GM18909 (cell line): ENCODE results near the gene ACTN4.

Source experiments
- ATAC-seq: cut with Tn5 transposase; IDR thresholded peaks from one replicate; pipeline ENCODE4 v1.9.1; 2021; ENCODE audit warnings: mild to moderate bottlenecking; ENCODE audit not compliant: unreplicated experiment, poor library complexity

The ACTN4 gene

DNA sequence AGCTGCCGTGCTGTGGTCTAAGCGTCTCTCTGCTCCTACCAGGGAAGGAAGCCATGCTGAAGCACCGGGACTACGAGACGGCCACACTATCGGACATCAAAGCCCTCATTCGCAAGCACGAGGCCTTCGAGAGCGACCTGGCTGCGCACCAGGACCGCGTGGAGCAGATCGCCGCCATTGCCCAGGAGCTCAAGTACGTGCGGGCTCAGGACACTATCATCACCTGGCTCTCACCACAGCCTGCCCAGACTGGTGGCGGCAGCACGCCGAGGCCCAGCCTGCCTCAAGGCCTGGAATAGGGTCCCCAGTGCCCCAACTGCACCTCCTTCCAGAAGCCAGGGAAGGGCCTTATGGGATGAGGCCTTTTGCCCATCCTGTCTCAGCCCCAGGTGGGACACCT, 74.0 kb downstream of the ACTN4 start:
- ATAC-seq, result no peak

- ATAC-seq, result no peak
These were observed 74.7 kb downstream of the ACTN4 start for GRCh38 chr19:38721979-38722773.

DNA sequence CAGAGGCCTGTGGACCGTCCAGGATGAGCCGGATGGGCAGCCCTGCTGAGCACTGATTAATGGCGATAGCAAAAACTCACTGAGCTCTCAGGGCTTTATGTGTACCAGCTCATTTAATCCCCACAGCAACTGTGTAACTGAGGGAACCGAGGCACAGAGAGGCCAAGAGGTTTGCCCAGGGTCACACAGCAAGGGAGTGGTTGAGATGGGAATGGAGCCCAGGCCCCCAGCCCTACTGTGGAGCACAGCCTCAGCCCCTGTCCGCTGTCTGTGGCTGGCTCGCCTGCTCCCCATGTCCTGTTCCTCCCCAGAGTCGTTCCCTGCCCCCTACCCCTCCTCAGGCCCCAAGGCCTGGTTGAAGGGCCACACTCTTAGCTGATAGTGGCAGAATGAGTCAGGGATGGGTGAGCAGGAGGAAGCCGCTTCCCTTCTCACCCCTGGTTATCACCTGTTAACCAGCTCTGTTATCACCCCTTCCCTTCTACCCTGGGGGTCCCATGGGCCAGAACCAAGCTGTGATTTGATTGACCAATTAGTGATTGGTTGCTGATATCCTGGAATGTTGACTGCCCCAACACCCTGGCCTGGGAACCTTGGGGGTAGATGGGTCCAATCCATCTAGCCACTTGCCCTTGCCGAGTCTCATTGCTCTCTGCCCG, 75.6 kb downstream of the ACTN4 start:
- no peak for ATAC-seq

DNA sequence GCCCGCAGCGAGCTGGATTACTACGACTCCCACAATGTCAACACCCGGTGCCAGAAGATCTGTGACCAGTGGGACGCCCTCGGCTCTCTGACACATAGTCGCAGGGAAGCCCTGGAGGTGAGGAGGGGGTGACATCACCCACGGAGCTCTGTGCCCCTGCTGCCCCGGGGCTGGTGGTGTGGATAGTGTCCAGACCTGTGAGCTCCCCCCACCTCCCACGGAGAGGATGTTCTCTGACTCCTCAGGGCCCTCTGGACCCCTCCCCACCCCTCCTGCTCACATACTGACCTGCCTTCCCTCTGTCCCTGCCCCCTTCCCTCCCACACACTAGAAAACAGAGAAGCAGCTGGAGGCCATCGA, 76.1 kb downstream of the ACTN4 start:
- ATAC-seq, result no peak

- ATAC-seq, result no peak
These were observed 76.8 kb downstream of the ACTN4 start for GRCh38 chr19:38723990-38724854.

GRCh38 chr19:38725469-38726283, 78.2 kb downstream of the ACTN4 start:
- no peak for ATAC-seq

DNA sequence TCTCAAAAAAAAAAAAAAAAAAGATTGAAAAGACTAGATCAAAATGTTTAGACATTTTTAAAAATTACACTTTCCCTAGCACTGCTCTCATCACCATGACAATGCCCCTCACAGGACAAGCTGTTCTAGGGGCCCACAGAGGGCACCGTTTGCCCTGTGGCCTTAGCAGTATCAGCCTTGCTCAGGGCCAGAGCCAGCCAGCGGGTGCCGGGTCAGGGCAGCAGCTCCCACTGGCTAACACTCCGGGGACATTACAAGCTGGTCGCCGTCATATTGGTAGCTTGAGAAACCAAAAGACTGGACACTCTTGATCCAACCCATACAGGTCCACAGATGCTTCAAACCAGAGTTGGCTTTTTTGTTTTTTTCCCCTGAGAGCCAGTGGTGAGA, 78.8 kb downstream of the ACTN4 start:
- ATAC-seq, result no peak

DNA sequence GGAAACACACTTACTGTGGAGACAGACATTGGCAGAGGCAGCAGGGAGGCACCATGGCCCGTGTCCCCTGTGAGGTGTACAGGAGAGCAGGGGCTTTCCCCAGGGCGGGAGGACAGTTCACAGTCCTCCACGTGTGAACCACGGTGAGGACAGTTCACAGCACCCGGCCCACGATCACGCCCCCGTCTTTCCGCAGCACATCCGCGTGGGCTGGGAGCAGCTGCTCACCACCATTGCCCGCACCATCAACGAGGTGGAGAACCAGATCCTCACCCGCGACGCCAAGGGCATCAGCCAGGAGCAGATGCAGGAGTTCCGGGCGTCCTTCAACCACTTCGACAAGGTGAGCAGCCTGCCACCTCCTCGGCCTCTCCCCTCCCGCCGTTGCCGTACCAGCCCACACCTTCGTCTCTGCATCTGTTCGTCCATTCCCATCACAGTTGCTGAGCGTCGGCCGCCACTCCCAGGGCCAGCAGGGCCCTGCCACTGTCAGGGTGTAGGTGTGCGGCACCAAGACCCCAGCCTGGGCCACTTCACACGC, 79.4 kb downstream of the ACTN4 start:
- ATAC-seq, result no peak

DNA sequence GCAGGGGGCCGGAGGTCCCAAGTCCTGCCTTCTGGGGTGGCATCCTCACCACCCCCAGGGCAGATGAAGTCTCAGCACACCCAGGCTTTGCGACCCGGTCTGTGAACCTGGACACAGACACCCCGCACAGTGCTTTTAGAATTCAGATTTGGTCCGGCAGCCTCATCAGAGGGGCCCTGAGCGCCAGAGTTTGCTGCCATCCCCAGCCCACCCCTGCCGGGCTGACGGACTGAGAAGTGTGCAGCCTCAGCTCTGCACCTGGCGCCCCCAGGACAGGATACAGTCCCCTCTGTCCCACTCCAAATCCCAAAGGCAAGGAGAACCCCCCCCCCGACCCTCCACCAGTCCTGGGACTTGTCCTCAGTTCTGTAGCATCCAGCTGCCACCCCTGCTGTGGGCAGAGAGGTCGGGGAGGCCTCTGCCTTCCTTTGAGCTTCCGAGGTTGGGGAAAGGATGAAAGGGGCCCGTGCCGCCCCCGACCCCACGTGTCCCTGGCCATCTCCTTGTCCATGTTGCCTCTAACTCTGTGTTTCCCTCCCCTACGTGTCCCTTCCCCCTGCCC, 79.9 kb downstream of the ACTN4 start:
- no peak for ATAC-seq

DNA sequence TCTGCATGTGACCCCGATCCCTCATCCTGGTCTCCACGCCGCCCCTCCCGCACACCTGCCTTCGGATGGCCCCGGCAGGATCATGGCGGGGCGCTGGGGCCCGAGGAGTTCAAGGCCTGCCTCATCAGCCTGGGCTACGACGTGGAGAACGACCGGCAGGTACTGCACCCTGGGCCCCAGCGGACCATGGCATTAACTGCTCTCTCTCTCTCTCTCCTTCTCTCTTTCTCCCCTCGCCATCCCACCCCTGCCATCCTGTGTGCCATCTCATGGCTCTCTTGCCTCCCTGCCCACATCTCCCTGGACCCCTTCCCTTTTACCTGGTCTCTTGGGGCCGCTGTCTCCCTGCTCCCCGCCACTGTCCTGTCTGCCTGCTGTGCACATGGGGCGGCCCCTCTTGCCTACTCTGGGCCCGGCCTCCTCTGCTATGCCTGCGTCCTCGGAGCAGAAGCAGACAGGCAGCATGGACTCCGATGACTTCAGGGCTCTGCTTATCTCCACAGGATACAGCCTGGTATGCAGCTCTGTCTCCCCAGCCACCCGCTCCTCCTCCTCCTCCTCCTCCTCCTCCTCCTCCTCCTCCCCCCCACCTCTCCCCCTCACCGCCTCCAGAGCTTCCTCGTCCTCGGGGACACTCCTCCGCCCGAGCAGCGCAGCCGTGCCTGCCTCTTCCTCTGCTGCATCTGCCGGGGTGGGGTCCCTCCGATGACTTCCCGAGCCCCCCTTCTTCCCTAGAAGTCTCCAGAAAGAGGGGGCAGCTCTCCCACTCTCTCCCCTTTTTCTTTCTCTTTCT, 80.6 kb downstream of the ACTN4 start:
- ATAC-seq, result no peak

- ATAC-seq, result no peak
These were observed 81.5 kb downstream of the ACTN4 start for GRCh38 chr19:38728752-38729541.

- ATAC-seq, result no peak
These were observed 82.4 kb downstream of the ACTN4 start for GRCh38 chr19:38729653-38730469.

DNA sequence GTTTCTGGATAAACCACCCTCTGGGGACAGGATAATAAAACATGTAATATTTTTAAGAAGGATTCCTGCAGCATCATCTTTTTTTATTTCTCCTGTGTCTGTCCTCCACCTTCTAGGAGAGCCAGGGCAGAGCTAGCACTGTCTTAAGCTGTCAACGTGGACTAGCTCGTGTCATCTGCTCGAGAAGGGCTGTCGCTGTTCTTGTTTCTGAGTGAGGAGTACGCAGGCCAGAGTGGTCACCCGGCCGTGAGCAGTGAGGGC, 83.0 kb downstream of the ACTN4 start:
- no peak for ATAC-seq

- ATAC-seq, result no peak
These were observed 83.5 kb downstream of the ACTN4 start for GRCh38 chr19:38730731-38731589.

GRCh38 chr19:38731654-38732301, 84.3 kb downstream of the ACTN4 start:
- ATAC-seq, result no peak

DNA sequence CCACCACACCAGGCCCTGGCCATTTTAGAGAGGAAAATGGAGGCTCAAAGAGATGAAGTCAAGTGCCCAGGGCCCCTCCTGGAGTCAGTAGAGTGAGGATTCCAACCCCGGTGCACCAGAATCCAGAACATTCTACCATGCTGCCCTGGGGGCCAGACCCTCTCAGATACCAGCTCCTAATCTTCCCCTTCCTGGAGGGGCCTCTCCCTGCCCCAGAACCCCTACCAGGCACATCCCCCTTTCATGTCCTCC, 85.7 kb downstream of the ACTN4 start:
- ATAC-seq, result no peak
